ENCODE results near the gene ATXN1. TPM values are rescaled to one million over a fixed set of nuclear protein-coding genes. Genes with fewer than 3 reads are reported as not detected.
"Not testable (repeated sequence)": the region's sequence is repeated elsewhere in the genome, so short reads cannot be mapped to it uniquely, and the experiment has no call there.

ATXN1 gene
- polyA plus RNA-seq, 4 donors = 4.6 to 16.5 (median 5.9) TPM

- 57 to 61% (median 60%) methylated on average over 1 of the region's 1 CpG for WGBS, 3 donors
- FAIRE-seq = no peak
Observed at GRCh38 chr6:16273256-16273655, 488.0 kb downstream of the ATXN1 start.

GRCh38 chr6:16272201-16272600, 489.1 kb downstream of the ATXN1 start:
- H3K9me3 ChIP-seq (ENCODE audit: control insufficient read depth in 2 of 2, insufficient read depth in 1 of 2, low read depth in 1 of 2, low read length in 1 of 2) = no peaks in the 10 kb centered on the region
- H3K27me3 ChIP-seq (ENCODE audit: control insufficient read depth in 3 of 3, insufficient read depth in 3 of 3, low read length in 3 of 3) = no peaks in the 10 kb centered on the region
- no peaks in the 10 kb centered on the region for H3K36me3 ChIP-seq (ENCODE audit: control insufficient read depth in 3 of 3, insufficient read depth in 2 of 3, low read depth in 1 of 3, low read length in 3 of 3)
- no peak overlapping the region for H3K4me3 ChIP-seq (ENCODE audit: low read depth in 1 of 3, low read length in 3 of 3)
- no peak overlapping the region for H3K27ac ChIP-seq (ENCODE audit: low read depth in 1 of 3, low read length in 2 of 3)
- WGBS, 3 donors = 67 to 81% (median 67%) methylated on average over 1 of the region's 1 CpG
- DNase-seq (no peak), FAIRE-seq (no peak)
- peaks cover 0 to 6% (median 0%) of the 10 kb centered on the region in 3 donors for H3K4me1 ChIP-seq (ENCODE audit: control insufficient read depth in 3 of 3, insufficient read depth in 2 of 3, low read depth in 1 of 3, low read length in 2 of 3)

More at GRCh38 chr6:16273256-16273655, 488.0 kb downstream of the ATXN1 start:
- no peak for DNase-seq
- H3K4me1 ChIP-seq (ENCODE audit: control insufficient read depth in 3 of 3, insufficient read depth in 2 of 3, low read depth in 1 of 3, low read length in 2 of 3) = peaks cover 0 to 16% (median 2%) of the 10 kb centered on the region in 3 donors
- H3K27ac ChIP-seq (ENCODE audit: low read depth in 1 of 3, low read length in 2 of 3) = no peak overlapping the region
- H3K4me3 ChIP-seq (ENCODE audit: low read depth in 1 of 3, low read length in 3 of 3) = no peak overlapping the region
- H3K27me3 ChIP-seq (ENCODE audit: control insufficient read depth in 3 of 3, insufficient read depth in 3 of 3, low read length in 3 of 3) = no peaks in the 10 kb centered on the region
- no peaks in the 10 kb centered on the region for H3K36me3 ChIP-seq (ENCODE audit: control insufficient read depth in 3 of 3, insufficient read depth in 2 of 3, low read depth in 1 of 3, low read length in 3 of 3)
- H3K9me3 ChIP-seq (ENCODE audit: control insufficient read depth in 2 of 2, insufficient read depth in 1 of 2, low read depth in 1 of 2, low read length in 1 of 2) = no peaks in the 10 kb centered on the region

GRCh38 chr6:16271428-16271827, 489.8 kb downstream of the ATXN1 start:
- Histone ChIP-seq H3K36me3 (ENCODE audit: control insufficient read depth in 3 of 3, insufficient read depth in 2 of 3, low read depth in 1 of 3, low read length in 3 of 3) (no peaks in the 10 kb centered on the region), H3K27me3 (ENCODE audit: control insufficient read depth in 3 of 3, insufficient read depth in 3 of 3, low read length in 3 of 3) (no peaks in the 10 kb centered on the region), H3K4me3 (ENCODE audit: low read depth in 1 of 3, low read length in 3 of 3) (no peak overlapping the region), H3K4me1 (ENCODE audit: control insufficient read depth in 3 of 3, insufficient read depth in 2 of 3, low read depth in 1 of 3, low read length in 2 of 3) (no peaks in the 10 kb centered on the region), H3K27ac (ENCODE audit: low read depth in 1 of 3, low read length in 2 of 3) (no peak overlapping the region), H3K9me3 (ENCODE audit: control insufficient read depth in 2 of 2, insufficient read depth in 1 of 2, low read depth in 1 of 2, low read length in 1 of 2) (no peaks in the 10 kb centered on the region)
- DNase-seq = no peak
- no peak for FAIRE-seq
- 94 to 98% (median 96%) methylated on average over 5 of the region's 5 CpGs for WGBS, 3 donors

GRCh38 chr6:16270178-16270794, 491.0 kb downstream of the ATXN1 start:
- FAIRE-seq (no peak), DNase-seq (no peak)
- Histone ChIP-seq H3K4me1 (ENCODE audit: control insufficient read depth in 3 of 3, insufficient read depth in 2 of 3, low read depth in 1 of 3, low read length in 2 of 3) (no peaks in the 10 kb centered on the region), H3K27ac (ENCODE audit: low read depth in 1 of 3, low read length in 2 of 3) (no peak overlapping the region), H3K36me3 (ENCODE audit: control insufficient read depth in 3 of 3, insufficient read depth in 2 of 3, low read depth in 1 of 3, low read length in 3 of 3) (no peaks in the 10 kb centered on the region), H3K9me3 (ENCODE audit: control insufficient read depth in 2 of 2, insufficient read depth in 1 of 2, low read depth in 1 of 2, low read length in 1 of 2) (no peaks in the 10 kb centered on the region), H3K27me3 (ENCODE audit: control insufficient read depth in 3 of 3, insufficient read depth in 3 of 3, low read length in 3 of 3) (no peaks in the 10 kb centered on the region), H3K4me3 (ENCODE audit: low read depth in 1 of 3, low read length in 3 of 3) (no peak overlapping the region)
- WGBS, 3 donors = 83 to 92% (median 91%) methylated on average over 5 of the region's 5 CpGs

- DNase-seq; H3K27ac ChIP-seq (ENCODE audit: low read depth in 1 of 3, low read length in 2 of 3); FAIRE-seq; H3K36me3 ChIP-seq (ENCODE audit: control insufficient read depth in 3 of 3, insufficient read depth in 2 of 3, low read depth in 1 of 3, low read length in 3 of 3); H3K9me3 ChIP-seq (ENCODE audit: control insufficient read depth in 2 of 2, insufficient read depth in 1 of 2, low read depth in 1 of 2, low read length in 1 of 2); H3K27me3 ChIP-seq (ENCODE audit: control insufficient read depth in 3 of 3, insufficient read depth in 3 of 3, low read length in 3 of 3); H3K4me3 ChIP-seq (ENCODE audit: low read depth in 1 of 3, low read length in 3 of 3); H3K4me1 ChIP-seq (ENCODE audit: control insufficient read depth in 3 of 3, insufficient read depth in 2 of 3, low read depth in 1 of 3, low read length in 2 of 3): not testable (repeated sequence)
- 87 to 98% (median 93%) methylated on average over 7 of the region's 7 CpGs for WGBS, 3 donors
Observed at GRCh38 chr6:16269442-16270070, 491.7 kb downstream of the ATXN1 start.

- Histone ChIP-seq H3K27me3 (ENCODE audit: control insufficient read depth in 3 of 3, insufficient read depth in 3 of 3, low read length in 3 of 3) (peaks cover 0 to 2% (median 0%) of the 10 kb centered on the region in 3 donors), H3K4me3 (ENCODE audit: low read depth in 1 of 3, low read length in 3 of 3) (no peak overlapping the region), H3K4me1 (ENCODE audit: control insufficient read depth in 3 of 3, insufficient read depth in 2 of 3, low read depth in 1 of 3, low read length in 2 of 3) (no peaks in the 10 kb centered on the region), H3K27ac (ENCODE audit: low read depth in 1 of 3, low read length in 2 of 3) (no peak overlapping the region), H3K9me3 (ENCODE audit: control insufficient read depth in 2 of 2, insufficient read depth in 1 of 2, low read depth in 1 of 2, low read length in 1 of 2) (no peaks in the 10 kb centered on the region), H3K36me3 (ENCODE audit: control insufficient read depth in 3 of 3, insufficient read depth in 2 of 3, low read depth in 1 of 3, low read length in 3 of 3) (no peaks in the 10 kb centered on the region)
- FAIRE-seq = no peak
- WGBS, 3 donors = 92 to 94% (median 94%) methylated on average over 23 of the region's 23 CpGs
- DNase-seq = no peak
Observed at GRCh38 chr6:16267428-16268263, 493.6 kb downstream of the ATXN1 start.

- no peaks in the 10 kb centered on the region for H3K9me3 ChIP-seq (ENCODE audit: control insufficient read depth in 2 of 2, insufficient read depth in 1 of 2, low read depth in 1 of 2, low read length in 1 of 2)
- no peaks in the 10 kb centered on the region for H3K36me3 ChIP-seq (ENCODE audit: control insufficient read depth in 3 of 3, insufficient read depth in 2 of 3, low read depth in 1 of 3, low read length in 3 of 3)
- DNase-seq (no peak), FAIRE-seq (no peak)
- H3K4me3 ChIP-seq (ENCODE audit: low read depth in 1 of 3, low read length in 3 of 3) = no peak overlapping the region
- no peaks in the 10 kb centered on the region for H3K4me1 ChIP-seq (ENCODE audit: control insufficient read depth in 3 of 3, insufficient read depth in 2 of 3, low read depth in 1 of 3, low read length in 2 of 3)
- WGBS, 3 donors = 92 to 96% (median 95%) methylated on average over 31 of the region's 31 CpGs
- H3K27me3 ChIP-seq (ENCODE audit: control insufficient read depth in 3 of 3, insufficient read depth in 3 of 3, low read length in 3 of 3) = peaks cover 0 to 2% (median 0%) of the 10 kb centered on the region in 3 donors
- no peak overlapping the region for H3K27ac ChIP-seq (ENCODE audit: low read depth in 1 of 3, low read length in 2 of 3)
Observed at GRCh38 chr6:16265351-16266341, 495.6 kb downstream of the ATXN1 start.

- DNase-seq (no peak), FAIRE-seq (no peak)
- Histone ChIP-seq H3K4me3 (ENCODE audit: low read depth in 1 of 3, low read length in 3 of 3) (no peak overlapping the region), H3K9me3 (ENCODE audit: control insufficient read depth in 2 of 2, insufficient read depth in 1 of 2, low read depth in 1 of 2, low read length in 1 of 2) (no peaks in the 10 kb centered on the region), H3K36me3 (ENCODE audit: control insufficient read depth in 3 of 3, insufficient read depth in 2 of 3, low read depth in 1 of 3, low read length in 3 of 3) (no peaks in the 10 kb centered on the region), H3K27me3 (ENCODE audit: control insufficient read depth in 3 of 3, insufficient read depth in 3 of 3, low read length in 3 of 3) (peaks cover 0 to 2% (median 0%) of the 10 kb centered on the region in 3 donors), H3K4me1 (ENCODE audit: control insufficient read depth in 3 of 3, insufficient read depth in 2 of 3, low read depth in 1 of 3, low read length in 2 of 3) (no peaks in the 10 kb centered on the region), H3K27ac (ENCODE audit: low read depth in 1 of 3, low read length in 2 of 3) (no peak overlapping the region)
- 88 to 95% (median 89%) methylated on average over 1 to 2 of the region's 2 CpGs for WGBS, 3 donors
Observed at GRCh38 chr6:16264785-16265184, 496.5 kb downstream of the ATXN1 start.

Measured in small intestine (tissue), 7 donors.